H1 (cell line): ENCODE results near the gene NOC2L. TPM values are rescaled to one million over a fixed set of nuclear protein-coding genes. Genes with fewer than 3 reads are reported as not detected.
A peak's percentile ranks its signal among the peaks of the same experiment; 100 is the strongest.

ENCODE experiments used
- CTCF ChIA-PET: fragments of 300-600 bp; sonication (Branson Sonifier 250); formaldehyde crosslinking; loops from one replicate; lab custom pipeline; 2021; ENCODE audit not compliant: partially characterized antibody; lab: Charles Lee
- POLR2A ChIA-PET: fragments of 300-600 bp; sonication (Branson Sonifier 250); formaldehyde crosslinking; loops from one replicate; lab custom pipeline; 2021; ENCODE audit warnings: inconsistent platforms; ENCODE audit not compliant: partially characterized antibody; lab: Charles Lee
- DNase-seq, 2 experiments: peaks; one replicate each; pipeline versions ENCODE4 v3.0.0 to v3.0.0-alpha.2; 2010 to 2022; ENCODE audit warnings: low spot score in 2 of 2, low read depth in 1 of 2, mixed read lengths in 1 of 2
- FAIRE-seq: peaks from 2 replicates; lab custom pipeline; 2011; peaks lifted over from hg19 to GRCh38; lab: Jason Lieb, UNC
- H2AFZ ChIP-seq: 2 replicates; pipeline ENCODE4 v1.8.1; 2012; ENCODE audit warnings: low read length, inconsistent platforms
- H2AK5ac ChIP-seq: 2 replicates; pipeline ENCODE4 v1.6.1; 2013; ENCODE audit warnings: low read depth, low read length
- H2BK120ac ChIP-seq: replicated peaks from 2 replicates; pipeline ENCODE3; 2013; ENCODE audit warnings: low read depth, low read length, inconsistent platforms
- H2BK12ac ChIP-seq: 2 replicates; pipeline ENCODE4 v1.6.1; 2013; ENCODE audit warnings: low read depth, low read length
- H2BK15ac ChIP-seq: 2 replicates; pipeline ENCODE4 v1.6.1; 2013; ENCODE audit warnings: low read length
- H2BK20ac ChIP-seq: 2 replicates; pipeline ENCODE4 v1.6.1; 2013; ENCODE audit warnings: low read length
- H2BK5ac ChIP-seq: 2 replicates; pipeline ENCODE4 v1.6.1; 2013; ENCODE audit warnings: low read depth, low read length
- H3K14ac ChIP-seq: 2 replicates; pipeline ENCODE4 v1.6.1; 2013; ENCODE audit warnings: inconsistent platforms; ENCODE audit not compliant: insufficient read length
- H3K18ac ChIP-seq: 2 replicates; pipeline ENCODE4 v1.6.1; 2013; ENCODE audit warnings: low read length; ENCODE audit errors: extremely low read depth
- H3K23ac ChIP-seq: 2 replicates; pipeline ENCODE4 v1.6.1; 2013; ENCODE audit warnings: inconsistent platforms; ENCODE audit not compliant: insufficient read length
- H3K23me2 ChIP-seq: 2 replicates; pipeline ENCODE4 v1.6.1; 2013; ENCODE audit warnings: low read depth, low read length
- H3K27ac ChIP-seq: 2 replicates; pipeline ENCODE4 v1.6.1; 2011; ENCODE audit warnings: low read depth, low read length, inconsistent platforms
- H3K27me3 ChIP-seq, 4 experiments: replicated peaks in 1 of 4; 1 replicate in 1 of 4; 2 replicates in 3 of 4; pipeline versions ENCODE4 v1.6.1 to v1.8.1; 2011 to 2013; ENCODE audit warnings: low read length in 3 of 4, mild to moderate bottlenecking in 3 of 4, inconsistent platforms in 2 of 4, mixed read lengths in 2 of 4, moderate library complexity in 1 of 4; ENCODE audit not compliant: control insufficient read depth in 3 of 4, insufficient read depth in 3 of 4; ENCODE audit errors: extremely low read depth in 1 of 4
- H3K36me3 ChIP-seq, 4 experiments: 2 replicates each; pipeline versions ENCODE4 v1.6.1 to v1.8.1; 2011 to 2013; ENCODE audit warnings: mild to moderate bottlenecking in 4 of 4, low read length in 3 of 4, moderate library complexity in 2 of 4, control low read depth in 1 of 4, inconsistent platforms in 1 of 4; ENCODE audit not compliant: insufficient read depth in 4 of 4, control insufficient read depth in 2 of 4
- H3K4ac ChIP-seq: replicated peaks from 2 replicates; pipeline ENCODE3; 2013; ENCODE audit warnings: low read length, low read depth, mixed read lengths, inconsistent platforms; ENCODE audit not compliant: insufficient read length
- H3K4me1 ChIP-seq, 4 experiments: replicated peaks in 1 of 4; 1 replicate in 1 of 4; 2 replicates in 3 of 4; pipeline versions ENCODE4 v1.6.1 to v1.8.1; 2011 to 2013; ENCODE audit warnings: low read length in 3 of 4, inconsistent platforms in 2 of 4, mixed read lengths in 1 of 4; ENCODE audit not compliant: insufficient read depth in 4 of 4, control insufficient read depth in 3 of 4
- H3K4me2 ChIP-seq, 2 experiments: 2 replicates each; pipeline versions ENCODE4 v1.6.1 to v1.8.1; 2011 to 2013; ENCODE audit warnings: low read depth in 2 of 2, low read length in 2 of 2, control low read depth in 1 of 2, inconsistent platforms in 1 of 2, mild to moderate bottlenecking in 1 of 2; ENCODE audit not compliant: insufficient read depth in 1 of 2
- H3K4me3 ChIP-seq, 4 experiments: fragments of 200-600, 300-600 bp in 1 of 4; sonication (generic), shearing (Covaris generic), sonication (Bioruptor Twin) in 1 of 4; 2 replicates each; pipeline versions ENCODE4 v1.5.1 to v1.8.1; 2011 to 2016; ENCODE audit warnings: low read length in 4 of 4, low read depth in 3 of 4, control low read depth in 2 of 4, inconsistent platforms in 2 of 4, mild to moderate bottlenecking in 2 of 4, mixed read lengths in 1 of 4, moderate library complexity in 1 of 4; ENCODE audit not compliant: insufficient read depth in 2 of 4; ENCODE audit errors: extremely low read depth in 1 of 4
- H3K56ac ChIP-seq: replicated peaks from 2 replicates; pipeline ENCODE3; 2013; ENCODE audit warnings: low read depth, mild to moderate bottlenecking, mixed read lengths, low read length, inconsistent platforms; ENCODE audit not compliant: insufficient read length
- H3K79me1 ChIP-seq: 2 replicates; pipeline ENCODE4 v1.6.1; 2013; ENCODE audit warnings: low read depth, low read length, control low read depth
- H3K79me2 ChIP-seq, 2 experiments: 2 replicates each; pipeline versions ENCODE4 v1.6.1 to v1.8.1; 2012 to 2013; ENCODE audit warnings: low read length in 2 of 2, mild to moderate bottlenecking in 2 of 2, inconsistent platforms in 1 of 2; ENCODE audit not compliant: insufficient read depth in 2 of 2, control insufficient read depth in 1 of 2
- H3K9ac ChIP-seq, 4 experiments: replicated peaks in 1 of 4; 1 replicate in 1 of 4; 2 replicates in 3 of 4; pipeline versions ENCODE4 v1.6.1 to v1.8.1; 2011 to 2013; ENCODE audit warnings: low read depth in 3 of 4, low read length in 3 of 4, control low read depth in 2 of 4, mild to moderate bottlenecking in 2 of 4, moderate library complexity in 2 of 4, inconsistent platforms in 1 of 4; ENCODE audit errors: extremely low read depth in 1 of 4
- H3K9me3 ChIP-seq, 2 experiments: 2 replicates each; pipeline versions ENCODE4 v1.6.1 to v1.8.1; 2012 to 2013; ENCODE audit warnings: mild to moderate bottlenecking in 2 of 2, moderate library complexity in 2 of 2, control low read depth in 1 of 2, inconsistent platforms in 1 of 2, low read depth in 1 of 2, low read length in 1 of 2, mixed read lengths in 1 of 2; ENCODE audit not compliant: insufficient read depth in 2 of 2
- H4K20me1 ChIP-seq, 2 experiments: replicated peaks in 1 of 2; 2 replicates each; pipeline versions ENCODE3 to v1.8.1; 2011 to 2013; ENCODE audit warnings: inconsistent platforms in 2 of 2, low read length in 2 of 2, mild to moderate bottlenecking in 1 of 2; ENCODE audit not compliant: insufficient read depth in 2 of 2, control insufficient read depth in 1 of 2
- H4K5ac ChIP-seq: 2 replicates; pipeline ENCODE4 v1.6.1; 2013; ENCODE audit warnings: low read length, low read depth, mixed read lengths, inconsistent platforms; ENCODE audit not compliant: insufficient read length
- H4K8ac ChIP-seq: 2 replicates; pipeline ENCODE4 v1.8.0; 2013; ENCODE audit warnings: mild to moderate bottlenecking, moderate library complexity, low read length, inconsistent platforms; ENCODE audit not compliant: insufficient read depth; ENCODE audit errors: extremely low read depth
- H4K91ac ChIP-seq: replicated peaks from 2 replicates; pipeline ENCODE3; 2013; ENCODE audit warnings: low read length, mixed read lengths, inconsistent platforms; ENCODE audit not compliant: insufficient read length
- JUN ChIP-seq: IDR thresholded peaks from 2 replicates; pipeline ENCODE4 v1.6.1; 2011; ENCODE audit warnings: low read depth, mild to moderate bottlenecking, improper control_type of control experiment, low read length
- KDM1A ChIP-seq: fragments of 200-600, 300-600 bp; sonication (generic); IDR thresholded peaks from 2 replicates; pipeline ENCODE4 v1.7.1; 2016; ENCODE audit warnings: mild to moderate bottlenecking, low read length, borderline replicate concordance
- MAFK ChIP-seq: IDR thresholded peaks from 2 replicates; pipeline ENCODE4 v1.6.1; 2012; ENCODE audit warnings: low read depth, mild to moderate bottlenecking, improper control_type of control experiment, low read length
- WGBS, 2 experiments: shearing (Covaris generic) in 1 of 2; methylation state at CpG; one replicate each; pipeline versions ENCODE4 v1.1.6 to v1.1.7; 2013 to 2015; ENCODE audit warnings: low lambda C conversion rate in 2 of 2, mixed read lengths in 2 of 2, inconsistent platforms in 1 of 2, low coverage in 1 of 2, missing lambda C conversion rate in 1 of 2; ENCODE audit not compliant: insufficient replicate concordance in 2 of 2, insufficient coverage in 1 of 2, insufficient read length in 1 of 2; ENCODE audit errors: extremely low coverage in 1 of 2, missing lambda C conversion rate in 1 of 2; 5-methylcytosine and 5-hydroxymethylcytosine counted together
- polyA plus RNA-seq, 7 experiments: library from polyadenylated mRNA; depleted of rRNA in 3 of 7; stranded (reverse) in 5 of 7; unstranded in 2 of 7; fragments of >200 nt in 5 of 7; fragments of 200-250 nt in 2 of 7; gene quantifications; 1 replicate in 5 of 7; 2 replicates in 1 of 7; 4 replicates in 1 of 7; pipeline versions ENCODE4 v1.2.1 to v1.2.3, GENCODE V29; 2011 to 2013; ENCODE audit warnings: missing spikeins in 2 of 7, mixed read lengths in 2 of 7
- total RNA-seq: library from RNA; stranded (reverse); fragmentation: NEBNext Ultra II Directional; extraction: Animal tissue kit (Norgen Biotek cat#: 25700); gene quantifications from 2 replicates; pipeline ENCODE4 v1.2.1, GENCODE V29; 2021

Gene NOC2L
- total and polyA plus RNA-seq, 2 of the 8 experiments (the other 6 are each of a cell fraction or from before 2014, with no cell fraction given), result 74.7 to 130 TPM

GRCh38 chr1:950268-950667, 8.8 kb downstream of the NOC2L start:
- no peak overlapping the region for H3K14ac ChIP-seq
- no peak overlapping the region for H4K91ac ChIP-seq
- no peaks in the 10 kb centered on the region for H3K9me3 ChIP-seq
- H3K56ac ChIP-seq, result no peak overlapping the region
- H2BK5ac ChIP-seq, result no peak overlapping the region
- peaks cover 21 to 37% of the 10 kb centered on the region in 2 experiments for H4K20me1 ChIP-seq
- no peak overlapping the region for H3K4me2 ChIP-seq
- H2AK5ac ChIP-seq, result no peak overlapping the region
- H3K79me2 ChIP-seq, result no peaks in the 10 kb centered on the region; a peak in 1 of 4 replicates
- no peak overlapping the region for H4K5ac ChIP-seq
- no peak overlapping the region for H2BK120ac ChIP-seq
- H3K36me3 ChIP-seq, result peaks cover 8 to 61% (median 49%) of the 10 kb centered on the region in 4 experiments
- H4K8ac ChIP-seq, result no peak overlapping the region; the same call in 1 of the 2 replicates
- H3K9ac ChIP-seq, result no peak overlapping the region; a peak in 1 of 7 replicates
- POLR2A ChIA-PET, result interaction anchor here (1.0 kb wide), 1 partner anchor 9 kb away, joined by 3 read pairs; no protein-coding TSS in a partner anchor
- no peak overlapping the region for H2BK15ac ChIP-seq
- H2BK20ac ChIP-seq, result no peak overlapping the region; the same call in 1 of the 2 replicates
- peaks cover 8% of the 10 kb centered on the region for H3K79me1 ChIP-seq
- H3K27ac ChIP-seq, result no peak overlapping the region
- H3K27me3 ChIP-seq, result no peaks in the 10 kb centered on the region
- 95% methylated on average over 9 of the region's 9 CpGs; no CpG with 5 or more reads in 1 of the 2 experiments for WGBS, 2 experiments
- H2BK12ac ChIP-seq, result no peak overlapping the region
- DNase-seq (no peak), FAIRE-seq (no peak)
- H3K4ac ChIP-seq, result no peak overlapping the region
- CTCF ChIA-PET, result no interaction called here
- no peak overlapping the region for H3K23ac ChIP-seq
- no peaks in the 10 kb centered on the region for H3K23me2 ChIP-seq
- TF ChIP-seq JUN (no peak), KDM1A (0 out of 2 replicates have a peak, but pooled peaks have one; percentile 29), MAFK (no peak)
- no peak overlapping the region for H2AFZ ChIP-seq
- H3K4me1 ChIP-seq, result no peaks in the 10 kb centered on the region; a peak in 1 of 7 replicates
- H3K18ac ChIP-seq, result no peak overlapping the region
- no peak overlapping the region for H3K4me3 ChIP-seq
